Fibroblast of lung (primary cell): Measurements from ENCODE around the gene DCAF15. TPM values are rescaled to one million over a fixed set of nuclear protein-coding genes. Genes with fewer than 3 reads are reported as not detected.

Experiments
- DNase-seq, 2 donors: peaks; one replicate each; pipeline versions ENCODE4 v3.0.0 to v3.0.0-alpha.2; 2010; ENCODE audit warnings: low read depth in 2 of 2
- H2AFZ ChIP-seq: 2 replicates; pipeline ENCODE4 v1.5.1; 2012; ENCODE audit warnings: low read length, control low read depth, inconsistent platforms
- H3K27ac ChIP-seq: 2 replicates; pipeline ENCODE4 v1.5.1; 2011; ENCODE audit warnings: low read length, control low read depth; ENCODE audit not compliant: insufficient read depth
- H3K27me3 ChIP-seq: 2 replicates; pipeline ENCODE4 v1.5.1; 2011; ENCODE audit warnings: mild to moderate bottlenecking, low read length; ENCODE audit not compliant: control insufficient read depth, insufficient read depth
- H3K36me3 ChIP-seq: 2 replicates; pipeline ENCODE4 v1.5.1; 2011; ENCODE audit warnings: low read length; ENCODE audit not compliant: control insufficient read depth, insufficient read depth
- H3K4me1 ChIP-seq: 2 replicates; pipeline ENCODE4 v1.5.1; 2011; ENCODE audit warnings: low read length; ENCODE audit not compliant: control insufficient read depth, insufficient read depth; ENCODE audit errors: extremely low read depth
- H3K4me2 ChIP-seq: 2 replicates; pipeline ENCODE4 v1.5.1; 2011; ENCODE audit warnings: low read length, control low read depth; ENCODE audit not compliant: insufficient read depth; ENCODE audit errors: extremely low read depth
- H3K4me3 ChIP-seq, 4 experiments: fragments of 200-600 bp in 1 of 4; sonication (generic) in 1 of 4; replicated peaks in 1 of 4; 2 replicates each; pipeline ENCODE4 v1.5.1; 2011 to 2016; ENCODE audit warnings: low read length in 4 of 4, low read depth in 3 of 4, mild to moderate bottlenecking in 3 of 4, control low read depth in 2 of 4, inconsistent platforms in 1 of 4, mixed read lengths in 1 of 4; ENCODE audit not compliant: insufficient read depth in 1 of 4; ENCODE audit errors: control extremely low read depth in 1 of 4
- H3K79me2 ChIP-seq: 2 replicates; pipeline ENCODE4 v1.5.1; 2012; ENCODE audit warnings: mild to moderate bottlenecking, low read length, inconsistent platforms; ENCODE audit not compliant: control insufficient read depth, insufficient read depth
- H3K9ac ChIP-seq: 2 replicates; pipeline ENCODE4 v1.5.1; 2011; ENCODE audit warnings: mild to moderate bottlenecking, low read length, control low read depth; ENCODE audit not compliant: insufficient read depth
- H3K9me3 ChIP-seq: 2 replicates; pipeline ENCODE4 v1.5.1; 2012; ENCODE audit warnings: low read depth, low read length; ENCODE audit not compliant: control insufficient read depth, insufficient read depth
- H4K20me1 ChIP-seq: 2 replicates; pipeline ENCODE4 v1.5.1; 2011; ENCODE audit warnings: low read length; ENCODE audit not compliant: control insufficient read depth, insufficient read depth; ENCODE audit errors: extremely low read depth
- CTCF ChIP-seq, 2 donors: IDR thresholded peaks in 1 of 2; conservative IDR thresholded peaks in 1 of 2; 1 replicate in 1 of 2; 2 replicates in 1 of 2; pipeline ENCODE4 v1.5.1; 2011 to 2012; ENCODE audit warnings: low read length in 2 of 2, control low read depth in 1 of 2, inconsistent platforms in 1 of 2, low read depth in 1 of 2, mild to moderate bottlenecking in 1 of 2
- EZH2 ChIP-seq: IDR thresholded peaks from 2 replicates; pipeline ENCODE4 v1.5.1; 2012; ENCODE audit warnings: low read length, control low read depth, mild to moderate bottlenecking; ENCODE audit errors: missing control alignments
- polyA plus RNA-seq, 2 donors: library from polyadenylated mRNA; depleted of rRNA in 1 of 2; stranded (reverse) in 1 of 2; unstranded in 1 of 2; fragments of >200 nt; gene quantifications; 2 replicates each; pipeline ENCODE4 v1.2.1, GENCODE V29; 2011 to 2012; ENCODE audit warnings: missing spikeins in 1 of 2
- total RNA-seq: library from RNA; depleted of rRNA; stranded (reverse); fragments of >200 nt; gene quantifications from 2 replicates; pipeline ENCODE4 v1.2.1, GENCODE V29; 2014

The DCAF15 gene
- total and polyA plus RNA-seq, 2 donors (not counting 1 experiment from before 2014, with no cell fraction given): 6.3 to 9.5 TPM

- H3K4me1 ChIP-seq: no peaks in the 10 kb centered on the region
- peaks cover 4% of the 10 kb centered on the region for H3K36me3 ChIP-seq
- TF ChIP-seq EZH2: no peak
- TF ChIP-seq CTCF (conservative IDR thresholded peaks at IDR 0.05 in 1 of 2, IDR thresholded peaks at IDR 0.05 in 1 of 2; ENCODE audit: low read depth in 1 of 2, low read length in 2 of 2): no peak
- no peak overlapping the region for H2AFZ ChIP-seq
- no peak for DNase-seq
- H3K27ac ChIP-seq: no peak overlapping the region
- no peak overlapping the region for H3K4me2 ChIP-seq
- H3K4me3 ChIP-seq: no peak overlapping the region
- no peaks in the 10 kb centered on the region for H4K20me1 ChIP-seq
- H3K27me3 ChIP-seq: no peaks in the 10 kb centered on the region
- H3K79me2 ChIP-seq: no peaks in the 10 kb centered on the region
- no peak overlapping the region for H3K9ac ChIP-seq
- H3K9me3 ChIP-seq: no peaks in the 10 kb centered on the region
These were observed 43.6 kb upstream of the DCAF15 start for GRCh38 chr19:13908674-13909073.

GRCh38 chr19:13909430-13909829, 42.9 kb upstream of the DCAF15 start:
- H3K9me3 ChIP-seq: no peaks in the 10 kb centered on the region
- no peaks in the 10 kb centered on the region for H3K27me3 ChIP-seq
- no peak overlapping the region for H3K4me2 ChIP-seq
- H3K9ac ChIP-seq: no peak overlapping the region
- no peak overlapping the region for H3K4me3 ChIP-seq
- no peak overlapping the region for H3K27ac ChIP-seq
- peaks cover 4% of the 10 kb centered on the region for H3K36me3 ChIP-seq
- no peaks in the 10 kb centered on the region for H3K79me2 ChIP-seq
- H3K4me1 ChIP-seq: no peaks in the 10 kb centered on the region
- H4K20me1 ChIP-seq: no peaks in the 10 kb centered on the region
- TF ChIP-seq CTCF (conservative IDR thresholded peaks at IDR 0.05 in 1 of 2, IDR thresholded peaks at IDR 0.05 in 1 of 2; ENCODE audit: low read depth in 1 of 2, low read length in 2 of 2) (no peak), EZH2 (no peak)
- H2AFZ ChIP-seq: no peak overlapping the region
- DNase-seq: no peak

GRCh38 chr19:13913352-13913751, 39.0 kb upstream of the DCAF15 start:
- Histone ChIP-seq H4K20me1 (no peaks in the 10 kb centered on the region), H3K9ac (no peak overlapping the region), H3K4me1 (no peaks in the 10 kb centered on the region), H3K79me2 (no peaks in the 10 kb centered on the region), H3K4me3 (no peak overlapping the region), H3K9me3 (no peaks in the 10 kb centered on the region), H3K27ac (no peak overlapping the region), H3K27me3 (no peaks in the 10 kb centered on the region), H3K4me2 (no peak overlapping the region), H2AFZ (no peak overlapping the region), H3K36me3 (peaks cover 7% of the 10 kb centered on the region)
- TF ChIP-seq CTCF (conservative IDR thresholded peaks at IDR 0.05 in 1 of 2, IDR thresholded peaks at IDR 0.05 in 1 of 2; ENCODE audit: low read depth in 1 of 2, low read length in 2 of 2) (no peak), EZH2 (no peak)
- no peak for DNase-seq
